Frontal cortex (tissue), 4 donors: ENCODE measurements around the gene MTMR4. TPM values are rescaled to one million over a fixed set of nuclear protein-coding genes. Genes with fewer than 3 reads are reported as not detected.
"Not testable (repeated sequence)": the region's sequence is repeated elsewhere in the genome, so short reads cannot be mapped to it uniquely, and the experiment has no call there.

ENCODE experiments used
- DNase-seq, 2 donors: peaks; one replicate each; pipeline ENCODE4 v3.0.0; 2012; ENCODE audit warnings: low spot score in 2 of 2
- FAIRE-seq: peaks from 2 replicates; lab custom pipeline; 2012; peaks lifted over from hg19 to GRCh38; lab: Jason Lieb, UNC
- total RNA-seq: library from RNA; depleted of rRNA; stranded (reverse); fragments of >200 nt; gene quantifications from one replicate; pipeline ENCODE4 v1.2.3, GENCODE V29; 2014
- donor health status: control.
- donor health status: control.
- donor health status: control.

The MTMR4 gene
- total RNA-seq, 1 donor from 2014 or later: 126 TPM

- DNase-seq: no peak
- no peak for FAIRE-seq
These were observed 13.0 kb downstream of the MTMR4 start for GRCh38 chr17:58501451-58501850.

GRCh38 chr17:58498177-58498828, 16.1 kb downstream of the MTMR4 start:
- DNase-seq: no peak
- FAIRE-seq: no peak

GRCh38 chr17:58493506-58493905, 20.9 kb downstream of the MTMR4 start:
- DNase-seq: no peak
- no peak for FAIRE-seq

- FAIRE-seq (no peak), DNase-seq (no peak)
These were observed 22.0 kb downstream of the MTMR4 start for GRCh38 chr17:58492238-58493121.

GRCh38 chr17:58491510-58492045, 22.9 kb downstream of the MTMR4 start:
- FAIRE-seq: no peak
- DNase-seq: no peak

- FAIRE-seq: no peak
- DNase-seq: no peak
These were observed 26.0 kb downstream of the MTMR4 start for GRCh38 chr17:58488428-58488890.

- no peak for FAIRE-seq
- DNase-seq: no peak
These were observed 26.6 kb downstream of the MTMR4 start, which contains the start of gene HSF5 for GRCh38 chr17:58487589-58488427. Gene HSF5, minus strand, starts transcription at chr17:58488408. Its CDS starts 134 bp downstream, at chr17:58488274.

- DNase-seq (no peak), FAIRE-seq (no peak)
These were observed 29.8 kb downstream of the MTMR4 start for GRCh38 chr17:58484600-58484999.

- not testable (repeated sequence) for DNase-seq, FAIRE-seq
These were observed 32.6 kb downstream of the MTMR4 start for GRCh38 chr17:58481798-58482197.

GRCh38 chr17:58480090-58480489, 34.3 kb downstream of the MTMR4 start:
- DNase-seq (no peak), FAIRE-seq (no peak)

GRCh38 chr17:58476812-58477211, 37.6 kb downstream of the MTMR4 start:
- FAIRE-seq (no peak), DNase-seq (no peak)

- DNase-seq (no peak), FAIRE-seq (no peak)
These were observed 38.5 kb downstream of the MTMR4 start for GRCh38 chr17:58475985-58476384.

- FAIRE-seq (no peak), DNase-seq (no peak)
These were observed 44.1 kb downstream of the MTMR4 start for GRCh38 chr17:58470356-58470755.

GRCh38 chr17:58468944-58469343, 45.5 kb downstream of the MTMR4 start:
- DNase-seq: no peak
- no peak for FAIRE-seq

- no peak for FAIRE-seq
- no peak for DNase-seq
These were observed 58.9 kb downstream of the MTMR4 start for GRCh38 chr17:58455491-58455890.

GRCh38 chr17:58452738-58453137, 61.7 kb downstream of the MTMR4 start:
- no peak for FAIRE-seq

GRCh38 chr17:58447039-58447975, 67.1 kb downstream of the MTMR4 start:
- DNase-seq (peak in 1 of 2 donors; percentile 23), FAIRE-seq (no peak)

More at GRCh38 chr17:58452738-58453137, 61.7 kb downstream of the MTMR4 start:
- DNase-seq: no peak

GRCh38 chr17:58446086-58446485, 68.4 kb downstream of the MTMR4 start:
- DNase-seq (no peak), FAIRE-seq (no peak)
